Stimulated activated CD8-positive, alpha-beta memory T cell treated with anti-CD3 and anti-CD28 coated beads, Interleukin-4, amount 100 ng/mL, for 4 hours (primary cell): ENCODE results near the gene CD4.

Source experiments
- DNase-seq, 2 donors: peaks; one replicate each; pipeline ENCODE4 v3.0.0-alpha.2; 2020; ENCODE audit warnings: low read depth in 2 of 2, low spot score in 1 of 2

Gene CD4

GRCh38 chr12:6827982-6828780 is 38.9 kb downstream of the CD4 start, which contains the start of gene P3H3:
P3H3 (plus strand) TSS chr12:6828407; CDS start chr12:6828441, 34 bp downstream.
- DNase-seq: no peak

GRCh38 chr12:6828781-6829535 is 39.6 kb downstream of the CD4 start:
- no peak for DNase-seq

GRCh38 chr12:6829536-6830220 is 40.4 kb downstream of the CD4 start:
- no peak for DNase-seq

- DNase-seq: no peak
These were observed 41.1 kb downstream of the CD4 start for GRCh38 chr12:6830286-6830890.

GRCh38 chr12:6830999-6831398 is 41.7 kb downstream of the CD4 start:
- no peak for DNase-seq

- no peak for DNase-seq
These were observed 42.2 kb downstream of the CD4 start for GRCh38 chr12:6831450-6831995.

DNA sequence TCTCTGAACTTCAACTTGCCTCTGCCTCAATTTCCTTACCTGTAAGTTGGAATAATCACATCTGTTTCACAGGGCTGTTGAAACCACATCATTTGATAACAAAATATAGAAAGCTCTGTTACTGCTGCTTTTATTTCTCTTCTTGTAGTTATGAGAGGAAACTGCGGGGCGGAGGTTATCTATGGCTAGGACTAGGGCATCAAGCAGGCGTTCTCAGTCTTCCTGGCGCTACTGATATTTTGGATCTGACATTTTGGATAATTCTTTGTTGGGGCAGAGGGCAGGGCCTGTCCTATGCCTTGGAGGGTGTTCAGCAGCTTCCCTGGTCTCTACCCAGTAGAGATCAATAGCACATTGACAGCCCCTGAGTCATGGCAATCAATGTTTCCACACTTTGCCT is 42.8 kb downstream of the CD4 start:
- no peak for DNase-seq

DNA sequence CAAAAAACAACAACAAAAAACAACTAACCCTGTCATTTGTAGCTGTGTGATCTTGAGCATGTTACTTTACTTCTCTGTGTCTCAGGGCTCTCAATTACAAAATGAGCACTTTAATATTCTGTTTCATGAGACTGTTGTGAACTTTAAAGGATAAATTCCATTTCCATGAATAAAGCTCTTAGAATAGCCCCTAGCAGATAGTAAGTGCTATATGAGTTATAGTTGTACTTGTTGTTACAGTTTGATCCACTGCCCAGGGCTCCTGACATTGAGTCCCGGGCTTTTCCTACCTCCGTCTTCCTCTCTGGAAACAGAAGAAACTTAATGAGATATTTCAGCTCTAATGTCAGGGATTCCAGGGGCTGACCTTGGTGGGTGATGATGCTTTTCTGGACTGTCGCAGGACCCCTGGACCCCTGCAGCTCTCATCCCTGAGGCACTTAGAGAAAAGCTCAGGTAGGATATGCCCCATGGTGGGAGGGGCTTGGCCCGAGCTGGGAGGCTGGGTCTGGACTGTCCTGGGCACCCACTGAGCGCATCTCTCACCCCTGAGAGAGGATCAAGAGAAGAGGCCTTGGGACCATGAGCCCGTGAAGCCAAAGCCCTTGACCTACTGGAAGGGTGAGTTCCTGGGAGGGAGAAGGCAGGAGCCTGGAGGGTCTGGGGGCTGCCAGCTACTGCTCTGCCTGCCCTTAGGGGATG is 44.0 kb downstream of the CD4 start:
- no peak for DNase-seq

GRCh38 chr12:6834254-6834653 is 44.9 kb downstream of the CD4 start:
- DNase-seq: no peak

GRCh38 chr12:6834873-6835272 is 45.5 kb downstream of the CD4 start:
- DNase-seq: no peak

- DNase-seq: no peak
These were observed 47.5 kb downstream of the CD4 start for GRCh38 chr12:6836851-6837250.

- DNase-seq: no peak
These were observed 48.2 kb downstream of the CD4 start for GRCh38 chr12:6837370-6838060.

DNA sequence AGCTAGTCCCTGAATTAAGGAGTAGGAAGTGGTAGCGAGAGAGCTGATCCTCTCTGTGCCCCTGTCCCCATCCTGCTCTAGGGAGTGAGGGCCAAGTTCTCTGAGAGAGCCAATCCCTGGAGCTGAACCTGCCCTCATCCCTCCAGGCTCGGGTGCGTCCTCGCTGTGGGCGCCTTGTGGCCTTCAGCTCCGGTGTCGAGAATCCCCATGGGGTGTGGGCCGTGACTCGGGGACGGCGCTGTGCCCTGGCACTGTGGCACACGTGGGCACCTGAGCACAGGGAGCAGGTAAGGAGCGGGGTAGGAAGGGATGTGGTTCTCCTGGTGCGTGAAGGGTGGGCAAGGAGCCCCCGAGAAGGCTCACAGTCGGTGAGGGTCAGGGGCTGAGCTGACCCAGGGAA is 49.5 kb downstream of the CD4 start:
- DNase-seq: no peak

GRCh38 chr12:6839482-6840201 is 50.3 kb downstream of the CD4 start:
- no peak for DNase-seq

DNA sequence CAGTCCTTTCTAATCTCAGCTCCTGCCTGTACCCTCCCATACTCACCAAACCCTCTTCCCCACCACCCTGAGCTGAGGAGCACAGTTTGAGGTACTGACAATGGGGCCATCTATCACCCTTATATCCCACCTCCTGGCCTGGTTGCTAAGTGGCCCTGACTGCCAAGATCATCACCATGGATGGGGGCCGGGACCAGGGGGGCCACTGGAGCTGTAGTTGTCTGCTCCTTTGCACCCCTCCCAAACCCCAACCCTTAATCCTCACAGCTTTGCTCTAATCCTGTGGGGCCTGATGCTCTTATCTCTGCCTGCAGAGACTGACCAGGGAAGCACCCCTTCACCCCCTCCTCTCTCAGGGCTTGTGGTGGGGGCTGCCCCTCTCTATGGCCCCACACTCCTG is 51.0 kb downstream of the CD4 start:
- DNase-seq: no peak

DNA sequence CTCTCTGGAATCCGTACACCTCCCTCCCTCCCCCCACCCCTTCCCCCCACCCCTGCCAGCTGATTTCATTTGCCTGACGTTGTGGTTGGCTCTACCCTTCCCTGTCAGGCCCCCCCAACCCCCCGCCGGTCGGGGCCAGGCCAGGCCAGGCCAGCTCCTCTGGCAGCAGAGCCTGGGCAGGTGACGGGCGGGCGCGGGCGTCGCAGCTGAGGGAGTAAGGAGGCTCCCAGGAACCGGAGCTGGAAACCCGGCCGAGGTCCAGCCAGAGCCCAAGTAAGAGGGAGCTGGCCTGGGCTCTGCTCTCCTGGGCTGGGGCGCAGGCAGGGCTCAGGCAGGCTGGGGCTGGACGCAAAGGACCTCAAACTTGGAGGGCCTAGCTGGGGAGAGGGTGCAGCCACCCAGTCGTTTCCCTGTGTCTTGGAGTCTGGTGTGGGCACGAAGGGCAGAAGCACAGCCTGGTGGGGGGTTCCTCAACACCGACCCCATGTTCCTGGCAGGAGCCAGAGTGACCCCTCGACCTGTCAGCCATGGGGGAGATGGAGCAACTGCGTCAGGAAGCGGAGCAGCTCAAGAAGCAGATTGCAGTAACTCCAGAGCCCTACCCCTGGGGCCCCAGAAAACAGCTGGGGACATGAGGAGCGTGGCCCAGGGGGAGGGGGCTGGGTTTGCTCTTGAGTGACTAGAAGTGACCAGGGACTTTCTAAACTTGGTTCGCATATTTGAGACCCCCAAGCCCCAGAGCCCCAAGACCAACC is 51.6 kb downstream of the CD4 start, which contains the start of gene GNB3:
Gene GNB3, plus strand, starts transcription at position 165 of the 755 bp plus-strand sequence. Its CDS starts 363 bp downstream, at position 528.
- no peak for DNase-seq

DNA sequence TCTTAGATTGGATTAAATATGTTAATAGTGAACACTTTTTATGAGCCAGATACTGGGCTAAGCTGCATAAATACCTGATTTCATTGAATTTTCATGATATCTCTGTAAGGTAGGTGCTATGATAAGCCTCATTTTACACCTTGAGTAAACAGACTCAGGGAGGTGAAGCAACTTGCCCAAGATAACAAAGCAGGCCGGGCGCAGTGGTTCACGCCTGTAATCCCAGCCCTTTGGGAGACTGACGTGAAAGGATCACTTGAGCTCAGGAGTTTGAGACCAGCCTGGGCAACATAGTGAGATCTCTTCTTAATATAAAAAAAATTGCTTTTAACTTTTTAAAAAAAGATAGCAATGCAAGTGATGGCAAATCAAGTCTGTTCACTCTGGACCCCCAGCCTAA is 52.7 kb downstream of the CD4 start:
- no peak for DNase-seq

GRCh38 chr12:6843118-6843902 is 54.0 kb downstream of the CD4 start:
- no peak for DNase-seq
